GM21786 (cell line): ENCODE results near the gene HSPBP1.

ENCODE experiments used
- ATAC-seq: cut with Tn5 transposase; IDR thresholded peaks from one replicate; pipeline ENCODE4 v1.9.1; 2021; ENCODE audit not compliant: unreplicated experiment

Gene HSPBP1

DNA sequence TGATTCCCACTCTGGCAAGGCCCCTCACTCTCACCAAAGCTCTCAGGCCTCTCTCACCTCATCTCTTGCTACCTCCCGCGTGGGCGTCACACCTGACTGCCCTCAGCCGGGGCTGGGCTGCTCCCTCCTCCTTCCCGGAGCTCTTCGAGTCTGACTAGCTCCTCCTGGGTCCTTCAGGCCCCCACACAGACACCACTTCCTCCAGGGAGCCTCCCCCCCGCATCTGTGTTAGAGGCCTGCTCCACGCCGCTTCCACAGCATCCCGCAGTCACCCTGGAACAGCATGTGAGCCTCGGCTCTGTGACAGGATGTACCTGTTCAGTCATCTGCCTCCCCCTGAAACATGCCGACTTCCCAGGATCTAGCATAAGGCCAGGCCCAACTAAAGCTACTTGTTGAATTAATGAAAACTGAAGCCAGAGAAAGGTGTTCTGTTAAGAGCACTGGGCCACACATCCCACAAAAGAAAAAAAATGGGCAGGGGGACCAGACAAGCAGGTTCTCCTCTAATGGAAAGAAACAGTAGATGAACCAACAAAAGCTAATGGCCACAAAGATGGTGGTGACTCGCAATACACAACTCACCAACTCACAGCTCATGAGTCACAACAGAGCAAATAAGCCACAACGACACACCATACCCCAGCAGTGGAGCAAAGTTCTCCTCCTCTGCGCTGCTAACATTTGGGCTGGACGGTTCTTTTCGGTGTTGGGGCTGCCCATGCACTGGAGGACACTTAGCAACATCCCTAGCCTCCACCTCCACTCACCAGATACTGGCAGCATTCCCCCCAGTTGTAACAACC lies 24.1 kb downstream of the HSPBP1 start:
- no peak for ATAC-seq

DNA sequence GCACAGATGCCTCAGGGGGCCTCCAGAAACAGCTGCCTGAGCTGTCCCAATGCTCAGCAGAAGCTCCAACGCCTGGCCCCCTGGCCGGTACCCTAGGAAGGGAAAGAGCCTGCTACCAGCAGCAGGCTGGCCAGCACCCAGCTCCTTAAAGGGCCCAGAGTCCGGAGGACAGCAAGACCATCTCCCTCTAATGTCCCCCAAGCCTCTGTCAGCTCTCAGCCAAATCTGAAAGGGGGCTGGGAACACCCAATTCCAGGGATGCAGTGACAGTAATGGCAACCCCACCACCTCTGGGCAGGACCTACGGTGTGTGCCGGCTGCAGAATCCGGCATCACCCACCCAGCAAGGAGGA lies 25.3 kb downstream of the HSPBP1 start:
- no peak for ATAC-seq

DNA sequence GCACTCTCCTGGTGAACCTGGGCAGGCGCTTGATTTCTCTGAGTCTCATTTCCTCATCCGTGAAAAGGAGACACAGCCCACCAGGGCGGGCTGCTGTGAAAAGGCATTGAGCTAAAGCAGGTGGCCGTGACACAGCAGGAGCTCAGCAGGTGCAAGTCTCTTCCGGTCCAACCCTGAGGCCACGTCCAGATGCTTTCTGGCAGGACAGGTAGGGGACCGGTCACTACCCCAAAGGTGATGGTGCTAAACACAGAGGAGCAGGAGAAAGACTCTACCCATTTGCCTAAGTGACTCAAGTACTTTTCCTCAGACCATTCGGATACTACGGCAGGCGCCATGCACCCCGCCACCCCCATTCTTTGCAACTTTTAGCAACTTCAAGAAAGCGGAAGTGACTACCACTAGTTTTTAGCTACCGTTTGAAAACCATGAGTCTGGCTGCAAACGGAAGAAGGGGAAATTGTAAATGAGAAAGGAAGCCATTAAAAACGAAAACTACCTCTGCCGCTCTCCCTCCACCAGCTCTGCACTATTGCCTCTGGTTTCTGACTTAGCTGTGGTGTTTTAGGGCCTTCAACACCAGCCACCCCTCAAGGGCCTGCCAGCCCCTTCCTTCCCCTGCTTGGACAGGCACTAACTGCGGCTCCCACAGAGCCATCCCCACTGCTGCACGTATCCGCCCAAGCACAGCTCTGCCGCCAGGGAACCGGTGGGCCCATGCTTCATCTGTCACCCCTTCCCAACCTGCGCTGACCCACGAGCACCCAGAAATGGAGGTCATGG lies 25.9 kb downstream of the HSPBP1 start:
- ATAC-seq = peak; percentile 41

DNA sequence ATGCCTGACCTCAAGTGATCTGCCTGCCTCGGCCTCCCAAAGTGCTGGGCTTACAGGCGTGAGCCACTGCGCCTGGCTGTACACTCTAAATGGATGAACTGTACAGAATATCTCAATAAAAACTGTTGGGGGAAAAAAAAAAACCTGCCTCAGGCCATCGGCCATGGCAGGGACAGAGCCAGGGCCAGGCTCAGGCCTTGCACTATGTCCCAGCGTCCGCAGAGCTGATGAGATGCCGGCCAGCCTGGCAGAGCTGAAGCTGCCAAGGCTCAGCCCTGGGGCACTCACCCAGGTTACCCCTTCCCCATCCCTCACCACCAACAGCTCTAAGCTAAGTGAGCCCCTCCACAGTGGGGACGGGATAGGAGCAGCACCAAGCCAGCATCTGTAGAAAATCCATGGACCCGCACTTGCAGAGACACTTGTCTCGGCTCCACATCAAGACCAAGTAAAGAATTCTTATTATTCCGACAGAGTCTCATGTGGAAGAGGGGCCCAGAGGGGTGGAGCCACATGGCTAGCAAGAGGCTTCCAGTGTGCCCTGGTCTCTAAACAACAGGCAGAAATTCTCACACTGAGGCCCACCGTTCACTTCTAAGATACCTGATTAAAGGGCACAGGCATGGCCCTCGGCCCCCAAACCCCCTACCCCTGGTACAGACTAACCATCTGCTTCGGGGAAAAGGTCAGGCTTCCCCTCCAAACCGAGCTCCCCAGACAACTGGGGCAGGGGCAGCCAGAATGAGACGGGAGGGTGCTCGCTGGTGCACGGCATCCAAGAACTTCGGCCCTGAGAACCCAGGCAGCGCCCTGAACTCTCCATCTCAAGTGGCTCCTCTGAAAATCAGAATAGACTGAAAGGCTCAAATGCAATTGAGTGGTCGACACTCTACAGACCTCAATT lies 26.9 kb downstream of the HSPBP1 start:
- ATAC-seq = no peak

DNA sequence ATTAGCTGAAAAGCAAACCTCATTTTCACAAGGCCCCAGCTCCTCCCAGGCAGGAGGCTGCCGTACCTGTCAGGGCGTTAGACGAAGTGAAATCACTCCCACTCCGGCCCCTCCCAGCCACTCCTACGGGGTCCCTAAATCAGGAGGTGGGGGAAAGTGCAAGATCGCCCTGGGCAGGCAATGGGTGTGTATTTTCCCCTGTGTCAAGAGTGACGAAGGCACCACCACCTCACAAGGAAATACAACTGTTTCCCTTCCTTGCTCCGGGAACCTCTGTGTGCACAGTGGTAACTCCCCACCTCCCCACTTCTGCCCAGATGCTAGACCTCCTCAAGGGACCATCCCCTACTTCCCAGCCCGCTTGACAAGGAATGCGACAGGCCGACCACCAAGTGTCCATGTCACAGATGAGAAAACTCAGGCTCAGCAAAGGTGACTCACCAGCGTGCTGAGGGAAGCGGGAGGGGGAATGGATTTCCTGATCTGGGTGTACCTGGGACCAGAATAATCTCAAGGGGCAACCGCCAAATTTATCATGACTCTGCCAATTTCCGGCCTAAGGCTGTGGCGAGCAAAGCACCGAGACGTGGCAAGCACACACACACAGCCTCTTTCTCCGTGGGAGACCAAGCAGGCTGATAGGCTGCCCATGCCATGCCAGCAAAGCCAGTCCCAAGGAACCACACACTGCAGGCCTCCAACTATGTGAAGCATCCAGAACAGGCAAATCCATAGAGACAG lies 28.4 kb downstream of the HSPBP1 start:
- ATAC-seq = no peak

DNA sequence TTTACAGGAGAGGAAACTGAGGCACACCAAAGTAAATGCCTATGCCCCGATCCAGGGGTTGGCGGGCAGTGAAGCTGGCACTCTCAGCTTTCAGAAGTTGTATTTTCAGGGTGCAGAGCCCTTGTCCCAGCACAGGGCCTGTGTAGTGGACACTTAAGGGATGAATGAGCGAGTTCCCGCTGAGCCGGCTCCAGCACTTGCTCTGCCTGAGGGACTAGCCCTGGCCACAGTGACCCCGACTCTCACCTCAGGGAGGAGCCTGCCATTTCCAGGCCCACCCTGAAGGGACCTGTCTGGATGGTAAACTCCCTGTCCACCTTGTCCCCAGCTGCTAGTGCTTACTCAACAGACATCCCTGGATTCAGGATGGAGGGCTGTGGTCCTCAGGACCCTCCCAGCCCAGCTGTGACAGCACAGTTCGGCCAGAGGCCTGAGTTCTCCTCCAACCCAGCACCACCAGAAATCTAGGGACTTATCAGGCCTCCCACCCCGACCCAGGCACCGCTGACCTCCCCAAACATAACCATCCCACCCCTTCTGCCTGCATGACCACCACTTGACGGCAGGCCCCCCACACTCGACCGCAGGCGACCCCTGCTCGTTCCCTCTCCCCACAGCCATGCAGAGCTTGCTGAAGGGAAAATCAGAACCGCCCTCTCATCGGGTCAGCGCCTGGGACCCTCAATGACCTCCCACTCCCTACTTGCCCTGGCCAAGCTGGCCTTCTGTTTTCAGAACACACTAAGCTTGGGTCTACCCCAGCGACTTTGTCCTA lies 29.5 kb downstream of the HSPBP1 start:
- ATAC-seq = no peak

DNA sequence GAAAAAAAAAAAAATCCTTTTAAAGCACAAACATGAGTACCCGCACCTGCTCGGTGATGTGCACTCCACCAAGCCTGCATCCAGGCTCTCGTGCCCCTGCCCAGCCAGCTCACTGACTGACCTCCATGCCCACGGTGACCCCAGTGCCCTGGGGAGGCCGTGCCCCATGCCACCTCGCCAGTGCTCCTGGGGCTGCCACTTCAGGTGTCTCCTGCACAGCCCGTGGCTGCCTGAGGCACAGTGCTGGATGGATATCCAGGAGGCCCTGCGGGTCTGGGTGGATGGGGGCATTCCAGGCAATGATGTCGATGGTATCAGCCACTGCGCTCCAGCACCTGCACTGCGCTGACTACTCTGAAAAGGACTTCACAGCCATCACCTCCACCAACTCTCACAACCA lies 30.1 kb downstream of the HSPBP1 start:
- ATAC-seq = no peak

DNA sequence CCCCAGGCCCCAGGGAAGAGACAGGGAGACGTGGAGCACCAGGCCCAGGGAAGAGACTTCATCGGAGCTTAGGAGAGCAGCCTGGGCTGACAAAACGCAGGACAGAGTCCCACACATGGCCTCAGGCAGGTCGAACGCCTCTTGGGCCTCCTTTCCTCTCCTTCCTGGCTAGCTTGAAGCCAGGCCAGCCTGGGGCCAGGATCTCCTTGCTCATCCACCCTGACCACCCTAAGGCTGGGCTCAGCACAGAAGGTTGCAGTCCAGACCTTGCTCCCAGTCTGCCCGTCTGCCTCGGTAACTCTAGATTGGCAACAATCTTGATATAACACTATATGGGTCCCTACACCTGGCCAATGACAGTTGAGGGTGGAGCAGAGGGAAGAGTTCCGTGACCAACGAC lies 31.2 kb downstream of the HSPBP1 start:
- no peak for ATAC-seq

DNA sequence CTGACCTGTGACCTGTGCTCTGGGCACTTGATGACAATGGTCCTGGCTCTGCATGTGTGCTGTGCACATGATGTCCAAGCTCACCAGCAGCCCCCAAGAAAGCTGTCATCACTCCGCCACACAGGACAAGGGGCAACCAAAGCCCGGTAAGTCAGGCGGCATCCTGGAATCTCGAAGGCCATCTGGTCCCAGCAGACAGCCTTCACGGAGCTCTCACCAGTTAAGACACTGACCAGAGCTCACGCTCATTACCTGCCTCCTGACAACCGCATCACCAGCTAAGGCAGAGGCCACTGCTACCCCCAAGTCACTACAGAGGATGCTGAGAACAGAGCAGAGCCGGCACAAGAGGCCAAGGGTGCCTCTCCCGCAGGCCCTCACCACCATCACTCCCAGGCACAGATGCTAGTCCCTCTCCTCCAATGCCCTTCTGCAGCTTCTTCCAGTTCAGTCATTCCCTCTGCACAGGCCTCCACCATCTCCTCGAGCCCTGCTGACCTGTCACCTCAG lies 31.7 kb downstream of the HSPBP1 start:
- no peak for ATAC-seq

DNA sequence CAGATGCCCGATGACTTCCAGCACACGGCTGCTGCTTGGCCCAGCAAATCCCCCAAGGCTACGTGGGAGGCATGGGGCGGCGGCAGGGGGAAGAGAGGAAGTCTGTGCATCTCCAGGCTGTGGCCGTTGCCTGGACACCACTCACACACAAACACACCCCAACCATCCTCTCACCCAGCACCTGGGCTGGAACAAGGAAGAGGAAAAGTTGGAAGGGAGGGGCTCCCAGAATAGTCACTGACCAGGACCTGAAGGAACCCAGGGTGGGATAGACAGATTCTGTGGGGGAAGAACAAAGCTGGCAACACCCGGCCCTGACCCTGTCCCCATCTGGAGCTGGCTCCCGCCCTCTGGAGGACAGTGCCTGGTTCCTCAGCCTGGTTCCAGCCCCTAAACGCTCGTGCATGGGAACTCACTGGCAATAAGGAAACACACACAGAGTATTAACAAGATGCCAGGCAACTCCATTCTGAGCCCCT lies 32.2 kb downstream of the HSPBP1 start:
- no peak for ATAC-seq

DNA sequence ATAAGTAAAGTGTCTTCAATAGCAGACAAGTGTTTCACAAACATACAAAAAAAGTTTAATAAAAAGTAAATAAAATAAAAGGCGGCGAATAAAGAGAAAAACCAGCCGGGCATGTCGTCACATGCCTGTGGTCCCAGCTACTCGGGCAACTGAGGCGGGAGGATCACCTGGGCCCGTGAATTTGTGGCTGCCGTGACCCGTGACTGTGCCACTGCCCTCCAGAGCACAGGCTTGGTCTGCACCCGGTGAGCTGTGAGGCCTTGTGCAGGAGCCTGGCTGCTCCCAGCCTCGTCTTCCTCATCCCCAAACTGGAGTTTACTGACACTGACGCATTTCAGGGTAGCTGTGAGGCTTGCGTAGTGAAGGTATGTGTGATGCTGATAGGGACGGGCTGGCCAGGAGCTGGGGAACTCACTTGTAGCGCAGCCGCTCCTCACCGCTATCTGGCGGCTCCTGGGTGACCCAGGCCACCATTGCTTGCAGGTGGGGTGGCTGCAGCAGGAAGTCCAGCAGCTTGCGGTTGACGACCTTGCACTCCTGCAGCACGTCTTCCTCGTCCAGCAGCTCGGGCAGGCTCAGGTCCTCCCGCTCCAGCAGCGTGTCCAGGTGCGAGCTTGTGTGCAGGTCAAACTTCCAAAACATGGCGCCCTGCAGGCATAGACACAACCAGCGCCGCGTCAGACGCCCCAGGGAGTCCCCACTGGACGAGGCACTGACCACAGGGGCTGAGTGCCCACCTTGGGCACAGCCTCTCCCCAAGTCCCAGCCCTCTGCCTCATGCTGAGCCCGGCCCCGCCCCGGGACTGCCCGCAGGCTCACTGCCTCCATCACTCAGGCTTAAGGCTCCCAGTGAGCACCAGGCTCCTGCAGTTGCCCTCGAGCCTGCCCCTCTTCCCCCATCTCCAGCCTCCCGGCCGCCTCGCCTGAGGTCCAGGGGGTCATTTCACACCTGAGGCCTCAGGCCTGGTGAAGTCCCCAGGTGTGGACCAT lies 33.2 kb downstream of the HSPBP1 start:
- no peak for ATAC-seq

DNA sequence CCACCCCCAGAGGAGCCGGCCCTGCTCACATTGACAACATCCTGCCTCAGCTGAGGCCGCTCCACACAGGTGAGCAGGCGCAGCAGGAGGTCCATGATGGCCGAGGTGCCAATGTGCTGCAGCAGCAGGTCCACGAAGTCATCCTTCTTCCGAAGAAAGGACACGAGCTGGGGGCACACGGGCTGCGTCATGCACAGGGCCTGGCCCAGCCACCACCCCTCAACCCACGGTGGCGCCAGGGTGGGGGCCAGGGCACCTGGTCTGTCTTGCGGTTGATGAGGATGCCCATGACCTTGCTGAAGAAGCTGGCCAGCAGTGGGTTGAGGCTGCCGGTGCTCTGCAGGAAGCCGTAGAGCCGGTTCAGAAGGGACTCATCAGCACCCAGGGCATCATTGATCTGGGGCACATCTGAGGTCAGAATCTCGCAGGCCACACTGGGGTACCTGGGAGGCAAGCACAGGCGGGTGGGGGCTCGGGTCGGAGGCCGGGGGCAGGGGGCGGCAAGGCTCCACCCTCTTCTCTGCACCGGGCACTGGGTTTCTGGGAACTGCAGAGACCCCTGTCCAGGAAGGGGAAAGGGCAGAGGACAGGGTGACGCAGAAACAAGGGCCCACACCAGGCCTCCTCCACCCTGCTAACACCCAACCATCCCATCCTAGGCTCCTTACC lies 34.5 kb downstream of the HSPBP1 start:
- no peak for ATAC-seq

DNA sequence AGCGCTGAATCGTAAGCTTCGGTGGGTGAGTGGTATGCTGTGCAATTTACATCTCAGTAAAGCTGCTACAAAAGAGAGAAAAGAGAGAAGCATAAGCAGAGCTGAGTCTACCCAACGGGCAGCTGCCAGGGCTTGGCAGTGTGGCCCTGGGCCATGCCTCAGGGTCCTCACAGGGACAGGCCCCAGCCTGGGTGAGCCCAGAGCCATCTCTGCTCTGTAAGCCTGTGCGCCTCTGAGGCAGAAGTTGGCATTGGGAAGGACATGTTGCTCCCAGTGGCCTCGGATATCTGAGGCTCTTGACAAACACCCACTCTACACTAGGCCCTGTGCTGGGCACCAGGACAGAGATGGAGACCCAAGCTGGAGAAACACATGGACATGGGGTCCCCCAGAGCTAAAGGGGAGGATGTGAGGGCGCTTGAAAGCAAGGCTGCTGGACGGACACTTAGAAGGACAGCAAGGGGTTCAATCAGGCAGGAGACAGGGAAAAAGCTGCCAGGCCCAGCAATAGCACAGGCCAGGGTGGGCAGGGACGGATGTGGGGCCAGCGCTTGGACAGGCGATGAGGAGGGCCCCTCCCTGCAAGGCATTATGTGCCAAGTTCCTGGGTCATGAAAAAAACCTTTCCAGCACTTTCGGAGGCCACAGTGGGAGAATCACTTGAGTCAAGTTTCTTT lies 35.8 kb downstream of the HSPBP1 start:
- ATAC-seq = no peak

DNA sequence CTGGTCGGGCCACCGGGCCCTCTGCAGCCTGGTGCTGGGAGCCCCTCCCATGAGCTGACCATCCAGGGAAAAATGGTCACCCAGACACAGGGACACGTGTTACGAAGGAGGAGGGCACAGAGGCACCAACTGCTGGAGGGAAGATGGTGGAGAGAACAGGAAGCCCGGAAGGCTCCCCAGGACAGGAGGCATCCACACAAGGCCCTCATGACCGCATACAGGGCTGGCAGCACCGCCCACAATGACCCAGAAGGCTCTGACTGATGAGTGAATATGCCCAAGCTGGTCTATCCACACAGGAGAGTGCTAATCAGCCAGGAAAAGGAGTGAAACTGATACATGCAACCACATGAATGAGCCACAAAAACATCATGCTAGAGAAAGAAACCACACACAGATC lies 37.4 kb downstream of the HSPBP1 start:
- ATAC-seq = no peak

DNA sequence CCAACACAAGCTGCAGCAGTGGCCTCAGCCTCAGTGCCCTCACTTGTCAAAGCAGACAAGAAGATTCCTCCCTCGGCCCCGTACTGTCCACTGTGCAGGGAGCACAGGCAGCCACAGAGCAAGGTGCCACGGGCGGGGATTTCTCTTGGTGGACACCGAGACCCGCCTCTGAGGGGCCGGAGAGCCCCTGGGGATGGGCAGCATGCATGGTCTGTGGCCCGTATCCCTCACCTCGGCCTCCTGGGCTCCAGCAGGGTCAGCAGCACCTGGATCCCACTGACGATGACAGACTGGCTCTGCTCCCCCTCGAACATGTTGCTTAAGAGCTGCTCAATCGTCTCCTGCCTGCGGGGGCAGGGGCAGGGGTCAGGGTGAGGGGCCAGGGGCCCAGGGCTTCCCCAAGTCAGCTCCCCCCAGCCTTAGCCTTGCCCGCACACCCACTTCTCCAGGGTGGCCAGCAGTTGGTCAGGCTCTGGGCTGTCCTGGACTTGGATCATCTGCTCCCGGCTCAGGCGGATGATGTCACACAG lies 37.9 kb downstream of the HSPBP1 start:
- ATAC-seq = no peak

DNA sequence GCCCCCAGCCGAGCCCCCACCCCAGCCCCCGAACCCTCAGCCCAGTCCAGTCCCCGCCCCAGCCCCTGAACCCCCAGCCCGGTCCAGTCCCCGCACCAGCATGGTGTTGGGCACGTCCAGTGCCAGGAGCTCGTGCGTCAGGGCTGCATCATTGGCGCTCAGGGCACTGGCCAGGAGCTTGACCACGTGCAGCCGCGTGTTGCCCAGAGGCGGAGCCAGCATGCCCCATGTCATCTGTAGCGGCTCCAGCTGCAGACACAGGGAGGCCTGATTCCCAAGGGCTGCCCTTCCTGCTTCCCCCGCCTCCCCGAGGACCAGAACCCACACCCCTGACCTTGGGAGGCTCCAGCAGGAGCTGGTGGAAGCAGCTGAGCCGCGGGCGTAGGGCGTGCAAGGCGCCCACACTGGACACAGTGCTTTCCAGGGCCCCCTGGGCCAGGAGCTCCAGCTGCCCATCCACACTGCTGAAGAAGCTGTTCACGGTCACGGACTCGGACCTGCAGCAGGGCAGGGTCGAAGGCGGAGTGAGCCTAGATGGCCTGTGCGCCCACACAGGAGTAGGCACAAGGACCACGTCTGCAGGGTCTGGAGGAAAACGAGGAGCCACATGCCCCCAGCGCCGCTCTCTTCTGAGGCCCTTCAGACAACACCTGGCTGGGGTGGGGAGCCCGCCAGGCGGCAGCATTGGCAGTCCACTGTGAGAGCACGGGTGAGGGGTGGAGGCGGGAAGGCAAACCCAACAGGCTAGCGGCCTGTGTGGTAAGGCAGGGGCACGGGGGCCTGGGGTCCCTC lies 38.6 kb downstream of the HSPBP1 start:
- no peak for ATAC-seq

DNA sequence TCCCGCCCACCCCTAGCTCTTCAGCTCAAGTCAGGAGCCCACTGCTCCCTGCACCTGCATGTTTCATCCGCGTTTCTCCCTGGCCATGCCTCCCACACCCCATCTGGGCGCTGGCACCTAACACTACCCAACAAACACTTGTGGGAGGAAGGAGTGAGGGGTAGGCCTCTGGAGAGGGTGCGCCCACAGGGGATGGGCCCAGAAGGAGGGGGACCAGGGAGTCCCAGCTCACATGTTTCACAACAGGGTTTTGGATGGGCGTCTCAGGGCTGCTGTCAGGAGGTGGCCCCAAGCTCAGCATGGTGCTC lies 39.2 kb downstream of the HSPBP1 start:
- no peak for ATAC-seq
